ENCODE measurements around the gene MROH2B. TPM values are rescaled to one million over a fixed set of nuclear protein-coding genes. Genes with fewer than 3 reads are reported as not detected.

Gene MROH2B
- total and polyA plus RNA-seq, 2 of the 13 experiments (the other 11 are each of a cell fraction or from before 2014, with no cell fraction given), result not detected

GRCh38 chr5:40991168-40991980 lies 79.8 kb downstream of the MROH2B start (continued):
- TF ChIP-seq HNRNPL (IDR thresholded peaks at IDR 0.05; ENCODE audit: low read depth, low read length), result no peak
- TF ChIP-seq, protein P1, sequence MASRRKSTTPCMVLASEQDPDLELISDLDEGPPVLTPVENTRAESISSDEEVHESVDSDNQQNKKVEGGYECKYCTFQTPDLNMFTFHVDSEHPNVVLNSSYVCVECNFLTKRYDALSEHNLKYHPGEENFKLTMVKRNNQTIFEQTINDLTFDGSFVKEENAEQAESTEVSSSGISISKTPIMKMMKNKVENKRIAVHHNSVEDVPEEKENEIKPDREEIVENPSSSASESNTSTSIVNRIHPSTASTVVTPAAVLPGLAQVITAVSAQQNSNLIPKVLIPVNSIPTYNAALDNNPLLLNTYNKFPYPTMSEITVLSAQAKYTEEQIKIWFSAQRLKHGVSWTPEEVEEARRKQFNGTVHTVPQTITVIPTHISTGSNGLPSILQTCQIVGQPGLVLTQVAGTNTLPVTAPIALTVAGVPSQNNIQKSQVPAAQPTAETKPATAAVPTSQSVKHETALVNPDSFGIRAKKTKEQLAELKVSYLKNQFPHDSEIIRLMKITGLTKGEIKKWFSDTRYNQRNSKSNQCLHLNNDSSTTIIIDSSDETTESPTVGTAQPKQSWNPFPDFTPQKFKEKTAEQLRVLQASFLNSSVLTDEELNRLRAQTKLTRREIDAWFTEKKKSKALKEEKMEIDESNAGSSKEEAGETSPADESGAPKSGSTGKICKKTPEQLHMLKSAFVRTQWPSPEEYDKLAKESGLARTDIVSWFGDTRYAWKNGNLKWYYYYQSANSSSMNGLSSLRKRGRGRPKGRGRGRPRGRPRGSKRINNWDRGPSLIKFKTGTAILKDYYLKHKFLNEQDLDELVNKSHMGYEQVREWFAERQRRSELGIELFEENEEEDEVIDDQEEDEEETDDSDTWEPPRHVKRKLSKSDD (CRISPR knock-in tag; IDR thresholded peaks at IDR 0.05; ENCODE audit: low read depth), result no peak
- no peak for TF ChIP-seq HBP1 (CRISPR knock-in tag; IDR thresholded peaks at IDR 0.05; ENCODE audit: low read depth)
- TF ChIP-seq TBX3 (IDR thresholded peaks at IDR 0.05; ENCODE audit: borderline replicate concordance), result no peak
- TF ChIP-seq, protein P2, sequence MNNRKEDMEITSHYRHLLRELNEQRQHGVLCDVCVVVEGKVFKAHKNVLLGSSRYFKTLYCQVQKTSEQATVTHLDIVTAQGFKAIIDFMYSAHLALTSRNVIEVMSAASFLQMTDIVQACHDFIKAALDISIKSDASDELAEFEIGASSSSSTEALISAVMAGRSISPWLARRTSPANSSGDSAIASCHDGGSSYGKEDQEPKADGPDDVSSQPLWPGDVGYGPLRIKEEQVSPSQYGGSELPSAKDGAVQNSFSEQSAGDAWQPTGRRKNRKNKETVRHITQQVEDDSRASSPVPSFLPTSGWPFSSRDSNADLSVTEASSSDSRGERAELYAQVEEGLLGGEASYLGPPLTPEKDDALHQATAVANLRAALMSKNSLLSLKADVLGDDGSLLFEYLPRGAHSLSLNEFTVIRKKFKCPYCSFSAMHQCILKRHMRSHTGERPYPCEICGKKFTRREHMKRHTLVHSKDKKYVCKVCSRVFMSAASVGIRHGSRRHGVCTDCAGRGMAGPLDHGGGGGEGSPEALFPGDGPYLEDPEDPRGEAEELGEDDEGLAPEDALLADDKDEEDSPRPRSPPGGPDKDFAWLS (CRISPR knock-in tag; IDR thresholded peaks at IDR 0.05; ENCODE audit: borderline replicate concordance), result no peak
- TF ChIP-seq HNRNPUL1 (IDR thresholded peaks at IDR 0.05; ENCODE audit: low read depth, low read length), result no peak
- TF ChIP-seq ZBTB43 (CRISPR knock-in tag; conservative IDR thresholded peaks at IDR 0.05), result peak; percentile 70; the same call in 1 of the 2 replicates
- no peak for TF ChIP-seq CENPX (CRISPR knock-in tag; IDR thresholded peaks at IDR 0.05)
- TF ChIP-seq AHDC1 (CRISPR knock-in tag; IDR thresholded peaks at IDR 0.05; ENCODE audit: borderline replicate concordance), result peak; percentile 97
- peak; percentile 10; the same call in 1 of the 2 replicates for TF ChIP-seq FOXP1 (IDR thresholded peaks at IDR 0.05)
- TF ChIP-seq FOXP1 (CRISPR knock-in tag; IDR thresholded peaks at IDR 0.05), result peak; percentile 76
- TF ChIP-seq, protein P3, sequence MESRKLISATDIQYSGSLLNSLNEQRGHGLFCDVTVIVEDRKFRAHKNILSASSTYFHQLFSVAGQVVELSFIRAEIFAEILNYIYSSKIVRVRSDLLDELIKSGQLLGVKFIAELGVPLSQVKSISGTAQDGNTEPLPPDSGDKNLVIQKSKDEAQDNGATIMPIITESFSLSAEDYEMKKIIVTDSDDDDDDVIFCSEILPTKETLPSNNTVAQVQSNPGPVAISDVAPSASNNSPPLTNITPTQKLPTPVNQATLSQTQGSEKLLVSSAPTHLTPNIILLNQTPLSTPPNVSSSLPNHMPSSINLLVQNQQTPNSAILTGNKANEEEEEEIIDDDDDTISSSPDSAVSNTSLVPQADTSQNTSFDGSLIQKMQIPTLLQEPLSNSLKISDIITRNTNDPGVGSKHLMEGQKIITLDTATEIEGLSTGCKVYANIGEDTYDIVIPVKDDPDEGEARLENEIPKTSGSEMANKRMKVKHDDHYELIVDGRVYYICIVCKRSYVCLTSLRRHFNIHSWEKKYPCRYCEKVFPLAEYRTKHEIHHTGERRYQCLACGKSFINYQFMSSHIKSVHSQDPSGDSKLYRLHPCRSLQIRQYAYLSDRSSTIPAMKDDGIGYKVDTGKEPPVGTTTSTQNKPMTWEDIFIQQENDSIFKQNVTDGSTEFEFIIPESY (CRISPR knock-in tag; IDR thresholded peaks at IDR 0.05), result 0 out of 2 replicates have a peak, but pooled peaks have one; percentile 13

Data from HepG2 (cell line).